GM20431 (cell line): ENCODE measurements around the gene GXYLT2.
"Not testable (repeated sequence)": the region's sequence is repeated elsewhere in the genome, so short reads cannot be mapped to it uniquely, and the experiment has no call there.

ENCODE experiments used
- in situ Hi-C: fragments of 300-500 bp; cut with MseI, MboI; formaldehyde crosslinking; loops from one replicate; pipeline ENCODE4 v1.15.0; 2020; ENCODE audit warnings: low sequenced_read_pairs; ENCODE audit not compliant: unreplicated experiment

GXYLT2 gene

DNA sequence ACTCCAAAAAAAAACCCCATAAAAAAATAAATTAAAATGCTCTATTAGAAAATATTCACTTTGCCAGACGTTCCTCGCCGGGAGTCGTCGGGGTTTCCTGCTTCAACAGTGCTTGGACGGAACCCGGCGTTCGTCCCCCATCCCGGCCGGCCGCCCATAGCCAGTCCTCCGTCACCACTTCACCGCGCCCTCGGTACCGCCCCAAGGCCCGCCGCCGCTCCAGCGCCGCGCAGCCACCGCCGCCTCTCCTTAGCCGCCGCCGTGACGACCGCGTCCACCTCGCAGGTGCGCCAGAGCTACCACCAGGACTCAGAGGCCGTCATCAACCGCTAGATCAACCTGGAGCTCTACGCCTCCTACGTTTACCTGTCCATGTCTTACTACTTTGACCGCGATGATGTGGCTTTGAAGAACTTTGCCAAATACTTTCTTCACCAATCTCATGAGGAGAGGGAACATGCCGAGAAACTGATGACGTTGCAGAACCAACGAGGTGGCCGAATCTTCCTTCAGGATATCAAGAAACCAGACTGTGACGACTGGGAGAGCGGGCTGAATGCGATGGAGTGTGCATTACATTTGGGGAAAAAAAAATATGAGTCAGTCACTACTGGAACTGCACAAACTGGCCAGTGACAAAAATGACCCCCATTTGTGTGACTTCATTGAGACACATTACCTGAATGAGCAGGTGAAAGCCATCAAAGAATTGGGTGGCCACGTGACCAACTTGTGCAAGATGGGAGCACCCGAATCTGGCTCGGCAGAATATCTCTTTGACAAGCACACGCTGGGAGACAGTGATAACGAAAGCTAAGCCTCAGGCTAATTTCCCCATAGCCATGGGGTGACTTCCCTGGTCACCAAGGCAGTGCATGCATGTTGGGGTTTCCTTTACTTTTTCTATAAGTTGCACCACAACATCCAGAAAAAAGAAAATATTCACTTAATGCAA lies 41.2 kb downstream of the GXYLT2 start:
- in situ Hi-C loops = not testable (repeated sequence)

DNA sequence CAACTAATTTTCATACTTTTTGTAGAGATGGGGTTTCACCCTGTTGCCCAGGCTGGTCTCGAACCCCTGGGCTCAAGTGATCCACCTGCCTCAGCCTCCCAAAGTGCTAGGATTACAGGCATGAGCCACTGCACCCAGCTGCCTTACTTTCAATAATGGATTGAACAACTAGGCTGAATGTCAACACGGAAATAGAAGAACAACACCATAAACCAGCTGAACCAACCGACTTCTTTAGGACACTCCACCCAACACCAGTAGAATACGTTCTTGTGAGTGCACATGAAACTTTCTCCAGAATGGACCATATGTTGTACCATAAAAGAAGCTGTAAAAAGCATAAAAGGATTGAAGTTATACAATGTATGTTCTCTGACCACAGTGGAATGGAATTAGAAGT lies 42.9 kb downstream of the GXYLT2 start:
- in situ Hi-C loops = loop anchor here (10.0 kb wide), 1 partner anchor 154 kb away; no protein-coding TSS in a partner anchor

DNA sequence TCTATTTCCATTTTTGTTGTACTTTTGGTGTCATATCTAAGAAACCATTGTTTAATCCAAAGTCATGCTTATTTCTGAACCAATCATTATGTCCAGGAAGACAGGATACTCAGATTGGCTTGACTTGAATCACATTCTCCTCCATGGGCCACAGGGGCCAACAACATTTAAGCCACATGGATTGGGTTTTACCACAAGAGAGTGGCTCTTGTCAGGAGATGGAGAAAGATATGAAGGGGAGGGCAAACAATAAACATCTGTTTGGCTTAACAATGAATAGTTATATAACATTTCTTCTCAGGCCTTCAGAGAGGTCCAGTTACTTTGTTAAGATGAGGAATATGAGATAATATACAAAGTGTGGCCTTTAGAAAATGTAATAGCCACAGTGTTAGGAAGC lies 44.6 kb downstream of the GXYLT2 start:
- in situ Hi-C loops = loop anchor here (10.0 kb wide), 1 partner anchor 152 kb away; no protein-coding TSS in a partner anchor

- in situ Hi-C loops = loop anchor here (10.0 kb wide), 1 partner anchor 146 kb away; no protein-coding TSS in a partner anchor
These were observed 50.8 kb downstream of the GXYLT2 start for GRCh38 chr3:72938471-72939265.

GRCh38 chr3:72941245-72941644 lies 53.4 kb downstream of the GXYLT2 start:
- in situ Hi-C loops = loop anchor here (10.0 kb wide), 1 partner anchor 114 kb away; no protein-coding TSS in a partner anchor

DNA sequence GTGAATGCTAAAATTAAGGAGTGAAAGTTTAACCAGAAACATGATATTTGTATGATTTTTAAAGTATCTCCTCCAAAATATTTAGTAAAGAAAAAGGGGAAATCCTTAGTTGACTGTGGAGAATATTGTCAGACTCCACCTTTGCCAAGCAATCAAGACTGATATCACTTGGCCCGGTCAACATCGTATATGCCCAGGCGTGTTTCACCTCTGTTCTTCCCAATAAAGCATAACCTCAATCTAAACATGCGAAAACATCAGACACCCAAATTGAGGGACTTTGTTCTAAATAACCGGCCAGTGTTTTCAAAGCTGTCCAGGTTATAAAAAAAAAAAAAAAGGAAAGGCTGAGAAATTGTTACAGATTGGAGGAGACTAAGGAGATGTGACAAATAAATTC lies 54.6 kb downstream of the GXYLT2 start:
- in situ Hi-C loops = loop anchor here (10.0 kb wide), 1 partner anchor 112 kb away; no protein-coding TSS in a partner anchor

GRCh38 chr3:72944696-72945095 lies 56.9 kb downstream of the GXYLT2 start:
- in situ Hi-C loops = loop anchor here (10.0 kb wide), 1 partner anchor 110 kb away; no protein-coding TSS in a partner anchor

DNA sequence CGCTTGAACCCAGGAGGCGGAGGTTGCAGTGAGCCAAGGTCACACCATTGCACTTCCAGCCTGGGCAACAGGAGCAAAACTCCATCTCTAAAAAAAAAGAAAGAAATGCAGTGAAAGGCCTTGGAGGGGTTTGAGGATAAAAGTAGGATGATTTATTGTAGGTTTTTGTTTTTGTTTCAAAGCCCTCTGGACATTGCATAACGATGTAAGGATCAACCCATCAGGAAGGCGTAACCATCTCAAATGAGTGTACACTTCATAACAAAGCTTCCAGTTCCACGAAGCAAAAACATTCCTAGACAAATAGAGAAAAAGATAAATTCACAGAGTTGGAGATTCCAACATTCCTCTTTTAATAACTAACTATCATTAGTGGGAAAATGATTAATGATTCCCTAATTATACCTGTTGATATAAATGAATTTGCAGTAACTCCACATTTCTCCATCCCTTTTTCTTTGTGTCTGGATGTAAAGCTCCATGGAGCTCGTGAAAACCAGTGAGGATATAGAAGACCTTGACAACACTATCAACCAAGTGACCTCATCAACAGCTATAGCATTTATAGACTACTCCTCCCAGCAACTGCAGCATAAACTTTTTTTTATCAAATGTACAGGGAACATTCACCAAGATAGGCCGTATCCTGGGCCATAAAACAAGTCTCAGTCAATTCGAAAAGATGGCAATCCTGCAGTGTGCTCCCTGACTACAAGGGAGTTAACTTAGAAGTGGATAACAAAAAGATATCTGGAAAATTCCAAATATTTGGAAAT lies 60.1 kb downstream of the GXYLT2 start:
- in situ Hi-C loops = loop anchor here (10.0 kb wide), 1 partner anchor 107 kb away; no protein-coding TSS in a partner anchor

- in situ Hi-C loops = loop anchor here (10.0 kb wide), 1 partner anchor 106 kb away; no protein-coding TSS in a partner anchor
These were observed 61.2 kb downstream of the GXYLT2 start for GRCh38 chr3:72949016-72949415.

- in situ Hi-C loops = no loop called here
These were observed 62.5 kb downstream of the GXYLT2 start for GRCh38 chr3:72950372-72950771.

- in situ Hi-C loops = no loop called here
These were observed 63.0 kb downstream of the GXYLT2 start for GRCh38 chr3:72950801-72951200.

GRCh38 chr3:72951259-72951722 lies 63.4 kb downstream of the GXYLT2 start:
- in situ Hi-C loops = no loop called here

DNA sequence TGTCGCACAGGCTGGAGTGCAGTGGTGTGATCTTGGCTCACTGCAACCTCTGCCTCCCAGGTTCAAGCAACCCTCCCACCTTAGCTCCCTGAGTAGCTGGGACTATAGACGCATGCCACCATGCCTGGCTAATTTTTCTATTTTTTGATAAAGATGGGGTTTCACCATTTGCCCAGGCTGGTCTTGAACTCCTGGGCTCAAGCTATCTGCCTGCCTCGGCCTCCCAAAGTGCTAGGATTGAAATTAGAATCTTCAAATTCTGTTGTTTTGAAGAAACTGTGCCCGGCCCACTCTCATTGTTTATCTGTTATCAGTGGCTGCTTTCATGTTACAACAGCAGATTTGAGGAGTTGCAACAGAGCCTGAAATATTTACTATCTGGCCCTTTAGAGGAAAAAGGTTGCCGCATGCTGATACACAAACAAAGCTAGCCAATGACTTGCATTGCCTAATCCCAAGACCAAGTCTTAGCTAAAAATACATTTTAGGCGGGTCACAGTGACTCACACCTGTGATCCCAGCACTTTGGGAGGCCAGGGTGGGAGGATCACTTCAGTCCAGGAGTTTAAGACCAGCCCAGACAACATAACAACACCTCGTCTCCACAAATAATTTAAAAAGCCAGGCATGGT lies 65.6 kb downstream of the GXYLT2 start:
- in situ Hi-C loops = no loop called here

- in situ Hi-C loops = no loop called here
These were observed 69.5 kb downstream of the GXYLT2 start for GRCh38 chr3:72957297-72957696.

GRCh38 chr3:72959336-72959735 lies 71.5 kb downstream of the GXYLT2 start:
- in situ Hi-C loops = no loop called here

GRCh38 chr3:72960812-72961518 lies 73.1 kb downstream of the GXYLT2 start:
- in situ Hi-C loops = no loop called here

DNA sequence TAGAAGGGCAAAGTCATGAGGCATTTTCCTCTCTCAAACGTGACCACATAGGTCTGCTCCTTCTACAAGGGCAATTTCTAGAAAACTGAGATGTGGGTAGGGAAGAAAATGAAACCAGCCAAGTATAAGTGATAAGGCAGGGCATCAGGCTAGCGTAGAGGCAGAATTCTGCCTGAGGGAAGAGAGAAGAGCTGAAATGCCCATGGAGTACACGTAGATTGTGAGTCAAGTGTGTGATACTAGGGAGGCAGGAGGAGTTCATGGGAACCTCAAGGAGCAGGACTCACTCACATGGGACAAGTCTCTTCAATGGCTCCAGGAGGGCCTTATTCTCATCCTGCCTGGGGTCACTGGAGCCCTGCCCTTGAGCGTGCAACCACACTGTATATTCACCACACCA lies 73.9 kb downstream of the GXYLT2 start:
- in situ Hi-C loops = no loop called here

GRCh38 chr3:72962317-72962716 lies 74.5 kb downstream of the GXYLT2 start:
- in situ Hi-C loops = no loop called here

- in situ Hi-C loops = no loop called here
These were observed 76.8 kb downstream of the GXYLT2 start for GRCh38 chr3:72964633-72965032.
